GM12891 (cell line): ENCODE results near the gene ADK.

ENCODE experiments used
- POLR2A ChIP-seq: IDR thresholded peaks from 2 replicates; pipeline ENCODE4 v1.6.1; 2011; ENCODE audit warnings: low read depth, low read length, control low read depth
- POLR2AphosphoS5 ChIP-seq: IDR thresholded peaks from 2 replicates; pipeline ENCODE4 v1.6.1; 2011; ENCODE audit warnings: low read depth, low read length, control low read depth
- POU2F2 ChIP-seq: IDR thresholded peaks from 2 replicates; pipeline ENCODE4 v1.6.1; 2011; ENCODE audit warnings: low read depth, mild to moderate bottlenecking, control low read depth, low read length, moderate library complexity
- TAF1 ChIP-seq: IDR thresholded peaks from 2 replicates; pipeline ENCODE4 v1.6.1; 2011; ENCODE audit warnings: low read depth, low read length, control low read depth

GRCh38 chr10:74600170-74600569 lies 449.1 kb downstream of the ADK start:
- TF ChIP-seq POLR2AphosphoS5 (no peak), POLR2A (no peak), TAF1 (no peak), POU2F2 (no peak)
